ENCODE measurements around the gene HCN2. TPM values are rescaled to one million over a fixed set of nuclear protein-coding genes. Genes with fewer than 3 reads are reported as not detected.
"Not testable (repeated sequence)": the region's sequence is repeated elsewhere in the genome, so short reads cannot be mapped to it uniquely, and the experiment has no call there.

Gene HCN2
- total RNA-seq, 1 donor, result under 0.01 TPM

GRCh38 chr19:602391-603301 is 13.0 kb downstream of the HCN2 start:
- DNase-seq (ENCODE audit: low read depth in 2 of 3, low spot score in 2 of 3), result no peak

GRCh38 chr19:603302-603639 is 13.6 kb downstream of the HCN2 start:
- not testable (repeated sequence) for DNase-seq (ENCODE audit: low read depth in 2 of 3, low spot score in 2 of 3)

DNA sequence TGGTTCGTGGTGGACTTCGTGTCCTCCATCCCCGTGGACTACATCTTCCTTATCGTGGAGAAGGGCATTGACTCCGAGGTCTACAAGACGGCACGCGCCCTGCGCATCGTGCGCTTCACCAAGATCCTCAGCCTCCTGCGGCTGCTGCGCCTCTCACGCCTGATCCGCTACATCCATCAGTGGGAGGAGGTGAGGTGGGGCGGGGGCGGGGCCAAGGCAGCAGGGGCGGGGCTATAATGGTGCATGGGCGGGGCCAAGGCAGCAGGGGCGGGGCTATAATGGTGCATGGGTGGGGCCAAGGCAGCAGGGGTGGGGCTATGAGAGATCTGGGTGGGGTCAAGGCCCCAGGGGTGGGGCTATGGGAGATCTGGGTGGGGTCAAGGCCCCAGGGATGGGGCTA is 14.1 kb downstream of the HCN2 start:
- not testable (repeated sequence) for DNase-seq (ENCODE audit: low read depth in 2 of 3, low spot score in 2 of 3)

GRCh38 chr19:604355-604754 is 14.7 kb downstream of the HCN2 start:
- DNase-seq (ENCODE audit: low read depth in 2 of 3, low spot score in 2 of 3), result no peak

DNA sequence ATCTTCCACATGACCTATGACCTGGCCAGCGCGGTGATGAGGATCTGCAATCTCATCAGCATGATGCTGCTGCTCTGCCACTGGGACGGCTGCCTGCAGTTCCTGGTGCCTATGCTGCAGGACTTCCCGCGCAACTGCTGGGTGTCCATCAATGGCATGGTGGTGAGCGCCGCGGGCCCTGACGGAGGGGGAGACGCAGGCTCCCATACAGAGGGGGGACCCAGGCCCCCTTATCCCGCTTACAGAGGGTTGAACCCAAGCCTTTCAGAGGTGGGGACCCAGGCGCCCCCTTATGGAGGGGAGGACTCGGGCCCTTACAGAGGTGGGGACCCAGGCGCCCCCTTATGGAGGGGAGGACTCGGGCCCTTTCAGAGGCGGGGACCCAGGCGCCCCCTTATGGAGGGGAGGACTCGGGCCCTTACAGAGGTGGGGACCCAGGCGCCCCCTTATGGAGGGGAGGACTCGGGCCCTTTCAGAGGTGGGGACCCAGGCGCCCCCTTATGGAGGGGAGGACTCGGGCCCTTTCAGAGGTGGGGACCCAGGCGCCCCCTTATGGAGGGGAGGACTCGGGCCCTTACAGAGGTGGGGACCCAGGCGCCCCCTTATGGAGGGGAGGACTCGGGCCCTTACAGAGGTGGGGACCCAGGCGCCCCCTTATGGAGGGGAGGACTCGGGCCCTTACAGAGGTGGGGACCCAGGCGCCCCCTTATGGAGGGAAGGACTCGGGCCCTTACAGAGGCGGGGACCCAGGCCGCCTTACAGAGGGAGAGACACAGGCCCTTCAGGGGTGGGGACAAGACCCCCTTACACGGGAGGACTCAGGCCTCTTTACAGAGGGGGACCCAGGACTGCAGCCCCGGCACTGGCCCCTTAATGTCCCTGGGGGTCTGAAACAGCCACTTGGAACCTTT is 15.6 kb downstream of the HCN2 start:
- DNase-seq (ENCODE audit: low read depth in 2 of 3, low spot score in 2 of 3), result not testable (repeated sequence)

- no peak for DNase-seq (ENCODE audit: low read depth in 2 of 3, low spot score in 2 of 3)
These were observed 17.8 kb downstream of the HCN2 start for GRCh38 chr19:607301-608154.

DNA sequence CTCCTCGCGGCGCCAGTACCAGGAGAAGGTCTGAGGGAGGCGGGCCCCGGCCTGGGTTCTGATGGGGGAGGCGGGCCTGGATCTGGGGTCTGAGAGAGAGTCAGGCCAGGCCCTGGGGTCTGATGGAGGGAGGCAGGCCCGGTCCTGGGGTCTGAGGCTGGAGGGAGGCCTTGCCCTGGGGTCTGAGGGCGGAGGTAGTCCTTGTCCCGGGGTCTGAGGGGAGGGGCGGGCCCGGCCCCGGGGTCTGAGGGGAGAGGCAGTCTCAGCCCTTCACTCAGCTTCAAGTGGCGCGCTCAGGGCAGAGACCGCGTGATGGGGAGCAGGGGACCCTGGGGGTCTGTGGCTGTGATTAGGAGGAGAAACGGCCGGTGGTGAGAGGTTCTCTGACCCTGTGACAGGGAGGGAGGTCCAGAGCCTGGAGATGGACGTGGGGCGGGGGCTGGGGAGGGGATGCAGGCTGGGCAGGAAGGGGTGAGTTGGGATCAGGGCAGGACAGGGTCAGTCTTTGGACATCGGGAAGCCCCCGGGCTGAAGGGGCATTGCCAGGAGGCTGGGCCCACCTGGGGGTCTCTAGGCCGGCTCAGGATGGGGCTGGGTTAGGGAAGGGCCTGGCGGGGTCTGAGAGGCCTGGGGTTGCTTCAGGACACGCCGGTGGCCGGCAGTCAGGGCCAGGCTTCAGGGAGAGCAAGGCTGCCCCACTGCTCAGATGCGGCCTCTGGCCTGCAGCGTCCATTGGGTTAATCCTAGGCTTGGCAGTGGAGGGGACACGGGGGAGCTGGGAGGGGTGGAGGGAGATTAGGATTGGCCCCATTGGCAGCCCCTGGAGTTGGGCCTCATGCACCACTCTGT is 18.7 kb downstream of the HCN2 start:
- no peak for DNase-seq (ENCODE audit: low read depth in 2 of 3, low spot score in 2 of 3)

DNA sequence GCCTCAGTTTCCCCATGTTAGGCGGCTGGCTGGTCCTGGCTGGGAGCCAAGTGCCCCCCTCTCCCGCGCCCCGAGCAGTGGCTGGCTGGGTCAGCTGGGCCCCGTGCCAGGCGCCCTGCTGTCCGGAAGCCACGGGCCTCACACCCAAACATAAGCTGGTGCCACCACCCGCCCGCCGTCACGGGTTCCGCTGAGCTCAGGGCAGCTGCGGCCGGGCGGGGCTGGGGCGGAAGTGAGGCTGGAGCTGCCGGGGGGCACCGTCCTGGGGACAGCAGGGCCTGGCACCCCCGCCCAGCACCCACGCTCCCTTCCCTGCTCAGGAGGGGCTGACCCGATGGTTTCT is 19.3 kb downstream of the HCN2 start:
- DNase-seq (ENCODE audit: low read depth in 2 of 3, low spot score in 2 of 3), result peak in 1 of 3 donors; percentile 34

DNA sequence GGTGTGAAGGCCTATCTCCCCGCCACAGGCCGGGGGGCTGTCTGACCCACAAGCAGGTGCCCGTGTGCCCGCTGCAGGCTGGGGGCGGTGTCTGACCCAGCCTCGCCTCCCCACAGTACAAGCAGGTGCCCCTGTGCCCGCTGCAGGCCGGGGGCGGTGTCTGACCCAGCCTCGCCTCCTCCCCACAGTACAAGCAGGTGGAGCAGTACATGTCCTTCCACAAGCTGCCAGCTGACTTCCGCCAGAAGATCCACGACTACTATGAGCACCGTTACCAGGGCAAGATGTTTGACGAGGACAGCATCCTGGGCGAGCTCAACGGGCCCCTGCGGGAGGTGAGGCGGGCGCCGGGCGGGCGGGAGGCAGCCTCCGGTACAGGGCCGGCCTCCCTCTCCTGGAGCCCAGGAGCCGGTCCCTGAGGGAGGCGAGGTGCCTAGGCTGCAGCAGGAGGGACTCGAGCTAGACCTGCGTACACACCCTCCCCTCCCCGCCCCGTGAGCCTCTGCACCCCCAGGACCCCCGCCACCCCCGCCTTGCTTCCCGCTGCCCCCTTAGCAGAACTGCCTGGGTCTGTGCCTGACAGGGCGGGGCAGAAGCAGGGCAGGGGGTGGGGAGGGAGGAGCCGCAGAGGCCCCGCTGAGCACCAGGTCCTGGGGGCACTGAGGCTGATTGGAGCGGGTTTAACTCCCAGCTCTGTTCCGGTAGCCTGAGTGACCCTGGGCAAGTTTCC is 20.6 kb downstream of the HCN2 start:
- DNase-seq (ENCODE audit: low read depth in 2 of 3, low spot score in 2 of 3), result peak in 1 of 3 donors; percentile 33

DNA sequence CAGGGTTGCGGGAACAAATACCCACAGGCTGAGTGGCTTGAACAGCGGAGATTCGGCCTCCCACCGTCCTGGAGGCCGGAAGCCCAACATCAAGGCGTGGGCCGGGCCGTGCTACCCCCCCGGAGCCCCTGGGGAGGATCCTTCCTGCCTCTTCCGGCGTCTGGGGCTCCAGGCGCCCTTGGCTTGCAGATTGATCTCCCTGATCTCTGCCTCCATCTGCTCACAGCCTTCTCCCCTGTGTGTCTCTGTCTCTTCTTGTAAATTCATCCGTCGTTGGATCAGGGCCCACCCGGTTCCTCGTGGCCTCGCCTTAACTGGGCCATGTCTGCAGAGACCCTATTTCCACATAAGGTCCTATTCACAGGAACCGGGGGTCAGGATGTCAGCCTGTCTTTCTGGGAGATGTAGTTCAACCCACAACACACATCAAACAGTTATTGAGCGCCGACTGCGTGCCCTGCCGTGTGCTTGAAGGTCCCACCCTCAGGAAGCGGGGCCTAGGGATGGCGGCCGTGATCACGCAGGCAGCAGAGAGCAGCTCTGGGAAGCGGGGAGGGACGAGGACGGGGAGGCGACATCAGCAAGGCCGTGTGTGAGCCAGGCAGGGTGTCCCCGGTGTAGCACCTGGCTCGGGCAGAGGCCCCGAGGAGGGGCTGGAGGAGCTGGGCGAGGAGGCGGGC is 21.3 kb downstream of the HCN2 start:
- DNase-seq (ENCODE audit: low read depth in 2 of 3, low spot score in 2 of 3), result peak in 1 of 3 donors; percentile 52

GRCh38 chr19:611481-611868 is 21.8 kb downstream of the HCN2 start:
- DNase-seq (ENCODE audit: low read depth in 2 of 3, low spot score in 2 of 3), result no peak

DNA sequence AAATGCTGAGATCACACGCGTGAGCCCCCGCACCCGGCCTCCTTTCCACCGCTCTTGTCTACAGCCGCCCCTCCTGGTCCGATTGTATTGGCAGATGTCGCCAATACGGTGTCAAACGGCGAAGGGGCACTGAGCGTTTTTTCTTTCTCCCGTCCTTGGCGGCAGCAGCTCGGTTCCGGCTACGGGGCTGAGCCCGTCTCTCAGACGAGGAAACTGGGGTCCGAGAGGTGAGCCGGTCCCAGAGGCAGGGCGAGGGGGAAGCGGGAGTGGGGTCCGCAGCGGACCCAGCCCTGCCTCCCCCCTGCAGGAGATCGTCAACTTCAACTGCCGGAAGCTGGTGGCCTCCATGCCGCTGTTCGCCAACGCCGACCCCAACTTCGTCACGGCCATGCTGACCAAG is 23.3 kb downstream of the HCN2 start:
- DNase-seq (ENCODE audit: low read depth in 2 of 3, low spot score in 2 of 3), result no peak

DNA sequence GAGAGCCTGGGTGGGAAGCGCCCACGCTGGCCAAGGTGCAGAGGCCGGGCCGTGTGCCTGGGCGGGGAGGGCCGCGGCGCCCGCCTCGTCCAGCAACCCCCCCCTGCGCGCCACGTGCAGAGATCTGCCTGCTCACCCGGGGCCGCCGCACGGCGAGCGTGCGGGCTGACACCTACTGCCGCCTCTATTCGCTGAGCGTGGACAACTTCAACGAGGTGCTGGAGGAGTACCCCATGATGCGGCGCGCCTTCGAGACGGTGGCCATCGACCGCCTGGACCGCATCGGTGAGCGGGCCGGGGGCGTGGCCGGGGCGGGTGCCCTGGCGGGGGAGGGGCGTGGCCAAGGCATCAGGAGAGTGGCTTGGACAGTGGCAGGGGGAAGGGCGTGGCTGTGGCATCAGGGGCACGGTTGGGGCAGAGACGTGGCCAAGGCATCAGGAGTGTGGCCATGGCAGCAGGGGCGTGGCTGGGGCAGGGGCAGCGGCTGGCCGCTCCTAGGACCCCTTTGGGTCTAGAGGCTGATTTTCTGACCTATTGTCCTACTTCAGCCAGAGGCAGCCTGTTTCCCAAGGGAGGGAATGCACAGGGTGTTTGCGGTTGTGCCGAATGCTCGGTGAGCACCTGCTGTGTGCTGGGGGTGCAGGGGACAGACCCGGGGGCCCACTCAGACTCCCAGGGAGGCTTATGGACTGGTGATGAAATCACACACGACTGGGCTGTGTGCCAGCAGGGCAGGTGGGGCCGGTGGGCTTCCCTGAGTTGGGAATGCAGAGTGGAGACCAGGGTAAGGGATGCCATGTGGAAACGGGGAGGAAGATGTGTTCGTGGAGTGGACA is 24.3 kb downstream of the HCN2 start:
- DNase-seq (ENCODE audit: low read depth in 2 of 3, low spot score in 2 of 3), result no peak

DNA sequence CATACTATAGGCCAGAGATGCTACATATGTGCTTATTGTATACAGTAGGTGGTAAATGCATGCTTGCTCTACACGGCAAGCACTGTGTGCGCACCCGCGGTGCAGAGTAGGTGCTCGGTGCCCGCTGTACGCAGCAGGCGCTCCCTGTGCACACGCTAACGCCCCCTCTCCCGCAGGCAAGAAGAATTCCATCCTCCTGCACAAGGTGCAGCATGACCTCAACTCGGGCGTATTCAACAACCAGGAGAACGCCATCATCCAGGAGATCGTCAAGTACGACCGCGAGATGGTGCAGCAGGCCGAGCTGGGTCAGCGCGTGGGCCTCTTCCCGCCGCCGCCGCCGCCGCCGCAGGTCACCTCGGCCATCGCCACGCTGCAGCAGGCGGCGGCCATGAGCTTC is 25.9 kb downstream of the HCN2 start:
- DNase-seq (ENCODE audit: low read depth in 2 of 3, low spot score in 2 of 3), result peak in 1 of 3 donors; percentile 15

GRCh38 chr19:616062-616700 is 26.5 kb downstream of the HCN2 start:
- DNase-seq (ENCODE audit: low read depth in 2 of 3, low spot score in 2 of 3), result no peak

- DNase-seq (ENCODE audit: low read depth in 2 of 3, low spot score in 2 of 3), result no peak
These were observed 27.3 kb downstream of the HCN2 start for GRCh38 chr19:616747-617526.

Measured in hematopoietic multipotent progenitor cell (in vitro differentiated cells).